DND-41 (cell line): ENCODE measurements around the gene MRNIP.

Experiments used
- EZH2 ChIP-seq: IDR thresholded peaks from 3 replicates; pipeline ENCODE4 v1.6.1; 2012; ENCODE audit warnings: borderline replicate concordance, low read depth, mild to moderate bottlenecking, moderate library complexity, low read length, inconsistent platforms; ENCODE audit not compliant: severe bottlenecking
- TF ChIP-seq, protein P1 (sequence below): IDR thresholded peaks from 2 replicates; pipeline ENCODE4 v1.5.1; 2012; ENCODE audit warnings: borderline replicate concordance, low read length, moderate library complexity, mild to moderate bottlenecking; ENCODE audit not compliant: poor library complexity, severe bottlenecking; ENCODE audit errors: extremely low read depth

DNA sequence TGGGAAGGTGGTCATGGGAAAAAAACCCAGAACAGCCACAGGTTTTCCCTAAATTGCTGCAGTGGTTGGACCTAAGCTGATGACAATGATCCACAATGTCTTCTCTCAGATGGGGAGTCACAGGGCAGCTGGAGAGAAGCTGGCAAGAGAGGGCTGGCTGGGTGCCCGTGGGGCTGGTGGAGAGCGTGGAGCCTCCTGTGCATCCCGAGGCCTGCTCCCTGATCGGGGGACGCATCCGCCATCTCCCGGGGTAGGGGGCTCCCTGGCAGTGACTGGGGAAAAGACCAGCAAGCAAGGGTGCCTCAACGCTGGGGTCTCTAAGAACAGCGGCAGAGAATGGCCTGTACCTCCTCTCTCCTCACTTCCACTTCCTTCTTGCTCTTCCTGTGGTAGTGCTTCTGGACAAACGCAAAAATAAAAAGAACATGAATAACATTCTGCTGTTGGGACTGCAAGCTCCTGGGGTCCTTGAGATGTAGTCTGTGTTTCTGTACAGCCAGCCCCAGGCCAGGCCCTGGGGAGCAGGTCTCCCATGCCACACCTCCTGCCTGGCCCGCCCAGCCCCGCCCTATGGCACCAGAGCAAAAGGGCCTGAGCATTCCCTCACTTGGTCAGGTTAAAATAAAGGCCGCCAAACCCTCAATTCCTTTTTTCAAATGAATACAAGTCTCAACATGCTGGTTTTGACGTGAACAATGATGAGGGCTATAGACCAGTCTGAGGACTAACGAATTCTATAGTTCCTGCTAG, 7.0 kb upstream of the MRNIP start:
- TF ChIP-seq, protein P1, sequence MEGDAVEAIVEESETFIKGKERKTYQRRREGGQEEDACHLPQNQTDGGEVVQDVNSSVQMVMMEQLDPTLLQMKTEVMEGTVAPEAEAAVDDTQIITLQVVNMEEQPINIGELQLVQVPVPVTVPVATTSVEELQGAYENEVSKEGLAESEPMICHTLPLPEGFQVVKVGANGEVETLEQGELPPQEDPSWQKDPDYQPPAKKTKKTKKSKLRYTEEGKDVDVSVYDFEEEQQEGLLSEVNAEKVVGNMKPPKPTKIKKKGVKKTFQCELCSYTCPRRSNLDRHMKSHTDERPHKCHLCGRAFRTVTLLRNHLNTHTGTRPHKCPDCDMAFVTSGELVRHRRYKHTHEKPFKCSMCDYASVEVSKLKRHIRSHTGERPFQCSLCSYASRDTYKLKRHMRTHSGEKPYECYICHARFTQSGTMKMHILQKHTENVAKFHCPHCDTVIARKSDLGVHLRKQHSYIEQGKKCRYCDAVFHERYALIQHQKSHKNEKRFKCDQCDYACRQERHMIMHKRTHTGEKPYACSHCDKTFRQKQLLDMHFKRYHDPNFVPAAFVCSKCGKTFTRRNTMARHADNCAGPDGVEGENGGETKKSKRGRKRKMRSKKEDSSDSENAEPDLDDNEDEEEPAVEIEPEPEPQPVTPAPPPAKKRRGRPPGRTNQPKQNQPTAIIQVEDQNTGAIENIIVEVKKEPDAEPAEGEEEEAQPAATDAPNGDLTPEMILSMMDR = no peak
- no peak for TF ChIP-seq EZH2
